GM20000 (cell line): ENCODE data around the gene ZBTB2.
"Not testable (repeated sequence)": the region's sequence is repeated elsewhere in the genome, so short reads cannot be mapped to it uniquely, and the experiment has no call there.

ENCODE experiments used
- DNase-seq: peaks from one replicate; pipeline ENCODE4 v3.0.0; 2012; ENCODE audit warnings: low spot score
- CTCF ChIP-seq: IDR thresholded peaks from 2 replicates; pipeline ENCODE4 v1.5.1; 2012; ENCODE audit warnings: mild to moderate bottlenecking, control low read depth; ENCODE audit errors: extremely low read depth, missing control alignments

ZBTB2 gene

GRCh38 chr6:151352410-151353396 is 38.7 kb downstream of the ZBTB2 start:
- no peak for DNase-seq
- no peak for TF ChIP-seq CTCF

- no peak for DNase-seq
Observed at GRCh38 chr6:151351731-151352130, 39.6 kb downstream of the ZBTB2 start.

GRCh38 chr6:151351146-151351700 is 40.1 kb downstream of the ZBTB2 start:
- DNase-seq, result no peak
- no peak for TF ChIP-seq CTCF

More at GRCh38 chr6:151351731-151352130, 39.6 kb downstream of the ZBTB2 start:
- TF ChIP-seq CTCF, result no peak

GRCh38 chr6:151350442-151351145 is 40.8 kb downstream of the ZBTB2 start:
- TF ChIP-seq CTCF, result no peak
- DNase-seq, result no peak

- no peak for TF ChIP-seq CTCF
Observed at GRCh38 chr6:151349651-151350270, 41.6 kb downstream of the ZBTB2 start.

GRCh38 chr6:151342750-151343149 is 48.6 kb downstream of the ZBTB2 start:
- not testable (repeated sequence) for DNase-seq

More at GRCh38 chr6:151349651-151350270, 41.6 kb downstream of the ZBTB2 start:
- DNase-seq, result no peak

- no peak for TF ChIP-seq CTCF
- DNase-seq, result no peak
Observed at GRCh38 chr6:151341476-151342195, 49.7 kb downstream of the ZBTB2 start.
